Measurements from ENCODE around the gene PHGDH. TPM values are rescaled to one million over a fixed set of nuclear protein-coding genes. Genes with fewer than 3 reads are reported as not detected.

PHGDH gene
- total RNA-seq, 4 donors from 2014 or later, result 0.86 to 7.1 (median 2.3) TPM; not detected in 1

DNA sequence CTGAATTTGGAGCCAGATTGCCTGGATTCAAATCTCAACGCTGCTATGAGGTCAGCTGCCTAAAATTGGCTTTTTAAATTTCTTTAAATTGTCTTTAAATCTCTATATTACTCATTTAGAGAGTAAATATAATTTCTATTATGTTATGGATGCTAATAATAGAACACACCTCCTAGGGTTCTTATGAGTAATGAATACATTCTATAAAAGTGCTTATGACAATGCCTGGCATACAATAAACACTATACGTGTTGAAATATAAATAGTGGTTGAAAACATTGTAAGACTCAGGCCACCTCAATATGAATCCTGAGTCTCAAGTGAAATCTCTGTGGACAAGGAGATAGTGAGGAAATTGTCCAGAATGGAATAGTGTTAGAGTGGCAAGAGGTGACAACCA lies 31.0 kb upstream of the PHGDH start:
- DNase-seq (no peak), ATAC-seq (no peak)
- Histone ChIP-seq H3K4me1 (no peaks in the 10 kb centered on the region), H3K27me3 (no peaks in the 10 kb centered on the region), H3K36me3 (no peaks in the 10 kb centered on the region), H3K4me3 (no peak overlapping the region), H3K27ac (no peak overlapping the region), H3K9me3 (no peaks in the 10 kb centered on the region)
- TF ChIP-seq CTCF (IDR thresholded peaks at IDR 0.05 in 4 of 5, conservative IDR thresholded peaks at IDR 0.05 in 1 of 5), result no peak
- TF ChIP-seq POLR2A (IDR thresholded peaks at IDR 0.05), result no peak
- intact Hi-C loops (cut with DNase I; ENCODE audit: low total_unique reads) (no loop called here), in situ Hi-C loops (cut with MboI; ENCODE audit: low sequenced_read_pairs in 4 of 4) (no loop called here)

GRCh38 chr1:119681560-119681959 lies 30.2 kb upstream of the PHGDH start:
- no peak for ATAC-seq
- Histone ChIP-seq H3K9me3 (no peaks in the 10 kb centered on the region), H3K27me3 (no peaks in the 10 kb centered on the region), H3K36me3 (no peaks in the 10 kb centered on the region), H3K4me1 (no peaks in the 10 kb centered on the region), H3K27ac (no peak overlapping the region), H3K4me3 (no peak overlapping the region)
- intact Hi-C loops (cut with DNase I; ENCODE audit: low total_unique reads), result no loop called here
- in situ Hi-C loops (cut with MboI; ENCODE audit: low sequenced_read_pairs in 4 of 4), result no loop called here
- no peak for TF ChIP-seq POLR2A (IDR thresholded peaks at IDR 0.05)
- no peak for TF ChIP-seq CTCF (IDR thresholded peaks at IDR 0.05 in 4 of 5, conservative IDR thresholded peaks at IDR 0.05 in 1 of 5)
- DNase-seq, result no peak

DNA sequence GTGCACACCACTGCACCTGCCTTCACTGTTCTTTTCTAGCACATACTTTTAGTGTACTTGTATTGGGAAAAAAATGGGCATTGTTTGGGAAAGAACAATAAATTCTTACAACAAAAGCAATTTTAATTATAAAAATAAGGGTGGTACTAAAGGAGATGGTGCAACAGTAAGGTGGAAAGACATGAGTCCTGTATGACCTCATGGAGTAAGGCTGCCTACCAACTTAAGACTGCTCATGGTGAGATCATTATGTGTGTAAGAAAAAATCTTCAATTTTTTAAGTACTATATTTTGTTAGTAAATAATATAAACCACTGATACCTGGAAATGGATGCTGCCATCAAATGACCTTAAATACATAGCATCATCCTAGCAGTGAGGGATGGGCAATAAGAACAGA lies 29.6 kb upstream of the PHGDH start:
- Histone ChIP-seq H3K9me3 (no peaks in the 10 kb centered on the region), H3K36me3 (no peaks in the 10 kb centered on the region), H3K27me3 (no peaks in the 10 kb centered on the region), H3K27ac (no peak overlapping the region), H3K4me3 (no peak overlapping the region), H3K4me1 (no peaks in the 10 kb centered on the region)
- TF ChIP-seq CTCF (IDR thresholded peaks at IDR 0.05 in 4 of 5, conservative IDR thresholded peaks at IDR 0.05 in 1 of 5), result no peak
- TF ChIP-seq POLR2A (IDR thresholded peaks at IDR 0.05), result no peak
- no peak for DNase-seq
- intact Hi-C loops (cut with DNase I; ENCODE audit: low total_unique reads), result no loop called here
- in situ Hi-C loops (cut with MboI; ENCODE audit: low sequenced_read_pairs in 4 of 4), result no loop called here
- ATAC-seq, result no peak

DNA sequence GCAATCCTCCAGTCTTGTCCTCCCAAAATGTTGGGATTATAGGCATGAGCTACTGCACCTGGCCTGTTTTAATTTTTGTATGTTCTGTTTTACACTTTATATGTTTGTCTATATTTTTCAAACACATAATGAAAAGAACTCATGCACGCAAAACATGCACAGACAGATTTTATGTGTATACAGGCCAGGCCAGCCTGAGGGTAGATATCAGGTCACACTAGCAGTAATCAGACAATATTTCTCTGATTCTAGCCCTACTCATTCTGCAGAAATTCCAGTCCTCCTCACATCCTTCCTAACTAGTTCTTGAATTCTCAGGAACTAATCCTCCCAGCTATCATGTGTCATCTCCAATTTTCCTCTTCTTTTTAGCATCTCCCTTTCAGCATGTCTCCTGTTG lies 27.8 kb upstream of the PHGDH start:
- TF ChIP-seq POLR2A (IDR thresholded peaks at IDR 0.05) (no peak), CTCF (IDR thresholded peaks at IDR 0.05 in 4 of 5, conservative IDR thresholded peaks at IDR 0.05 in 1 of 5) (no peak)
- no peak for DNase-seq
- H3K9me3 ChIP-seq, result no peaks in the 10 kb centered on the region
- no peaks in the 10 kb centered on the region for H3K4me1 ChIP-seq
- in situ Hi-C loops (cut with MboI; ENCODE audit: low sequenced_read_pairs in 4 of 4) (no loop called here), intact Hi-C loops (cut with DNase I; ENCODE audit: low total_unique reads) (no loop called here)
- no peak overlapping the region for H3K27ac ChIP-seq
- no peak overlapping the region for H3K4me3 ChIP-seq
- ATAC-seq, result no peak
- no peaks in the 10 kb centered on the region for H3K36me3 ChIP-seq
- no peaks in the 10 kb centered on the region for H3K27me3 ChIP-seq

- in situ Hi-C loops (cut with MboI; ENCODE audit: low sequenced_read_pairs in 4 of 4) (no loop called here), intact Hi-C loops (cut with DNase I; ENCODE audit: low total_unique reads) (no loop called here)
- Histone ChIP-seq H3K9me3 (no peaks in the 10 kb centered on the region), H3K4me3 (no peak overlapping the region), H3K4me1 (no peaks in the 10 kb centered on the region), H3K27ac (no peak overlapping the region), H3K27me3 (no peaks in the 10 kb centered on the region), H3K36me3 (no peaks in the 10 kb centered on the region)
- TF ChIP-seq POLR2A (IDR thresholded peaks at IDR 0.05) (no peak), CTCF (IDR thresholded peaks at IDR 0.05 in 4 of 5, conservative IDR thresholded peaks at IDR 0.05 in 1 of 5) (no peak)
- DNase-seq (no peak), ATAC-seq (no peak)
Observed at GRCh38 chr1:119686661-119687060, 25.1 kb upstream of the PHGDH start.

Measured in gastrocnemius medialis (tissue), 4 donors.